Left ventricle myocardium inferior (tissue), 1 donor: ENCODE measurements around the gene STEAP1B. TPM values are rescaled to one million over a fixed set of nuclear protein-coding genes. Genes with fewer than 3 reads are reported as not detected.

Experiments
- DNase-seq: peaks from one replicate; pipeline ENCODE4 v3.0.0-alpha.2; 2020
- H3K27ac ChIP-seq: fragments of 200-600 bp; replicated peaks from 2 replicates; pipeline ENCODE4 v1.8.0; 2021
- H3K27me3 ChIP-seq: fragments of 200-600 bp; 2 replicates; pipeline ENCODE4 v1.8.0; 2021; ENCODE audit warnings: low read depth
- H3K36me3 ChIP-seq: fragments of 200-600 bp; 2 replicates; pipeline ENCODE4 v1.8.0; 2021
- H3K4me1 ChIP-seq: fragments of 200-600 bp; 2 replicates; pipeline ENCODE4 v1.8.0; 2021
- H3K4me3 ChIP-seq: fragments of 200-600 bp; 2 replicates; pipeline ENCODE4 v1.8.0; 2021; ENCODE audit warnings: mild to moderate bottlenecking, moderate library complexity
- H3K9me3 ChIP-seq: fragments of 200-600 bp; replicated peaks from 2 replicates; pipeline ENCODE4 v1.8.0; 2021
- intact Hi-C: fragments of 100-400 bp; cut with micrococcal nuclease; formaldehyde crosslinking; loops from one replicate; pipeline ENCODE4 v1.11.0; 2022
- total RNA-seq: library from RNA; stranded (reverse); fragmentation: NEBNext Ultra II Directional; extraction: Animal tissue kit (Norgen Biotek cat#: 25700); gene quantifications from one replicate; pipeline ENCODE4 v1.2.1, GENCODE V29; 2021
- TF ChIP-seq, protein P1 (sequence below): fragments of 200-600 bp; IDR thresholded peaks from 2 replicates; pipeline ENCODE4 v1.8.0; 2021; ENCODE audit warnings: antibody characterized with exemption, mild to moderate bottlenecking, borderline replicate concordance
- donor health status: DM: no; HTN: yes; CAD: no; lungs with severe emphysema.

The STEAP1B gene
- total RNA-seq, 1 donor from 2014 or later = 0.63 TPM

DNA sequence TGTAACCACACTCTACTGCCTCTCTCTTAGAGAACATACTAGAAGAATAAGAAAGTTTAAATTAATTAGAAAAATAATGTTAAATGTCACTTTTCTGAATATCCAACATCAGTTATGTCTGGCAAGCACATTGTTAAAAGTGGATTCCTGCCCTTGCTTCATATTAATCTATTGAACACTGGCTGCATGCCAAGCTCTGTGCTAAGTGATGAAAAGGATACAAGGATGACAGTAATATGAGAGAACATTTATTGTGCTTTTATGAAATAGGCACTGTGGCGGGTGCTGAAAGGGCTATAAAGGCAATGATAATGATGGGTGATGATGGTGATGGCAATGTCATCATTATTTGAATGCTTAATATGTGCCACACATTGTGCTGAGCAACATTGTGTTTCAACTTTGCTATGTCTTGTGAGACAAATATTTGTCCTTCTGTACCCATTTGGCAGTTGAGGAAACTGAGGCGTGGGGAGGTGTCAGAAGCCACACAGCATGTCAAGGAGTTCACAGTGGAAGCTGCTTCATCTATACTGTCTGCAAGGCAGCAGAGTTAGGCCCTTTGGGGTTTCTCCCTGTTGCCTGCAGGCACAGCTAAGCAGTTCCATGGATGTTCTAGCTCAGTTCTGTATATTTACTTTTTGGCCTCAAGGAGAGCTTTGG, 78.9 kb downstream of the STEAP1B start:
- Histone ChIP-seq H3K9me3 (no peaks in the 10 kb centered on the region), H3K4me3 (no peak overlapping the region), H3K4me1 (no peaks in the 10 kb centered on the region), H3K36me3 (no peaks in the 10 kb centered on the region), H3K27ac (no peak overlapping the region), H3K27me3 (no peaks in the 10 kb centered on the region)
- no peak for DNase-seq
- TF ChIP-seq, protein P1, sequence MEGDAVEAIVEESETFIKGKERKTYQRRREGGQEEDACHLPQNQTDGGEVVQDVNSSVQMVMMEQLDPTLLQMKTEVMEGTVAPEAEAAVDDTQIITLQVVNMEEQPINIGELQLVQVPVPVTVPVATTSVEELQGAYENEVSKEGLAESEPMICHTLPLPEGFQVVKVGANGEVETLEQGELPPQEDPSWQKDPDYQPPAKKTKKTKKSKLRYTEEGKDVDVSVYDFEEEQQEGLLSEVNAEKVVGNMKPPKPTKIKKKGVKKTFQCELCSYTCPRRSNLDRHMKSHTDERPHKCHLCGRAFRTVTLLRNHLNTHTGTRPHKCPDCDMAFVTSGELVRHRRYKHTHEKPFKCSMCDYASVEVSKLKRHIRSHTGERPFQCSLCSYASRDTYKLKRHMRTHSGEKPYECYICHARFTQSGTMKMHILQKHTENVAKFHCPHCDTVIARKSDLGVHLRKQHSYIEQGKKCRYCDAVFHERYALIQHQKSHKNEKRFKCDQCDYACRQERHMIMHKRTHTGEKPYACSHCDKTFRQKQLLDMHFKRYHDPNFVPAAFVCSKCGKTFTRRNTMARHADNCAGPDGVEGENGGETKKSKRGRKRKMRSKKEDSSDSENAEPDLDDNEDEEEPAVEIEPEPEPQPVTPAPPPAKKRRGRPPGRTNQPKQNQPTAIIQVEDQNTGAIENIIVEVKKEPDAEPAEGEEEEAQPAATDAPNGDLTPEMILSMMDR = no peak
- intact Hi-C loops = no loop called here

DNA sequence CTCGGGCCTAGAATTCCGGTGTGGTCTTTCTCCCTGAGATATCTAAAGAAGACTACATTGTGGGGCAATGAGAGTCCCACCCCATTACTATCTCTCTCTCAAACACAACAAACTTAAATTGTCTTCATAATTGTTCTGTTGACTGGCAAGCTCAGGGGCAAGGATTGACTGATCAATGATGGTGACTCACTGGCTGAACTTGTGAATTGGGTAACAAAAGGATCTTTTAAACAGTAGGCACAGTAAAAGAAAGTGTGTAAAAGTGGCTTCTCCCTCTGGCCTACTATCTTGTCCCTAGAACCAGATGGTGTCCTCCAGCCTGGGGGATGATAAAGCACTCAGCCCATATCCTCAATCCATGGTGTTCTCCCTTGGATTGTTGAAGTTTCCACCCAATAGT, 80.0 kb downstream of the STEAP1B start:
- Histone ChIP-seq H3K36me3 (no peaks in the 10 kb centered on the region), H3K4me1 (no peaks in the 10 kb centered on the region), H3K9me3 (no peaks in the 10 kb centered on the region), H3K27me3 (no peaks in the 10 kb centered on the region), H3K27ac (no peak overlapping the region), H3K4me3 (no peak overlapping the region)
- DNase-seq = no peak
- TF ChIP-seq, protein P1 = no peak
- intact Hi-C loops = no loop called here

DNA sequence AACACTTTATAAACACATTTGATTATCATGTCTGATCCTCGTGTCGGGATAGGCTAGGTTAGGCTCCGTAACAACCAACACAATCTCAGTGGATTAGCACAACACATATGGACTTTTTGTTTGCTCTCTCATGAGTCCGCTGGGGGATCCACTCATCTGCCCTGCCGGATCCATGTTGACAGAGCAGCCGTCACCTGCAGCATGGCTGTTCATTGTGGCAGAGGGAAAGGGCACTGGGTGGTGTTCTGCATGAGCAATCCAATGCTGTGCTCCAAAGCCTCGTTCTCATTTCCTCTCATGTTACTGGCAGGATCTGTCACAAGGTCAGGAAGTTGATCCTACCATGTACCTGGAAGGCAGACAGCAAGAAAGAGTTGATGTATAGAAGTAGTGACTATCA, 80.5 kb downstream of the STEAP1B start:
- intact Hi-C loops = no loop called here
- no peak overlapping the region for H3K27ac ChIP-seq
- DNase-seq = no peak
- H3K27me3 ChIP-seq = no peaks in the 10 kb centered on the region
- H3K36me3 ChIP-seq = no peaks in the 10 kb centered on the region
- H3K4me3 ChIP-seq = no peak overlapping the region
- no peaks in the 10 kb centered on the region for H3K9me3 ChIP-seq
- TF ChIP-seq, protein P1 = no peak
- no peaks in the 10 kb centered on the region for H3K4me1 ChIP-seq

DNA sequence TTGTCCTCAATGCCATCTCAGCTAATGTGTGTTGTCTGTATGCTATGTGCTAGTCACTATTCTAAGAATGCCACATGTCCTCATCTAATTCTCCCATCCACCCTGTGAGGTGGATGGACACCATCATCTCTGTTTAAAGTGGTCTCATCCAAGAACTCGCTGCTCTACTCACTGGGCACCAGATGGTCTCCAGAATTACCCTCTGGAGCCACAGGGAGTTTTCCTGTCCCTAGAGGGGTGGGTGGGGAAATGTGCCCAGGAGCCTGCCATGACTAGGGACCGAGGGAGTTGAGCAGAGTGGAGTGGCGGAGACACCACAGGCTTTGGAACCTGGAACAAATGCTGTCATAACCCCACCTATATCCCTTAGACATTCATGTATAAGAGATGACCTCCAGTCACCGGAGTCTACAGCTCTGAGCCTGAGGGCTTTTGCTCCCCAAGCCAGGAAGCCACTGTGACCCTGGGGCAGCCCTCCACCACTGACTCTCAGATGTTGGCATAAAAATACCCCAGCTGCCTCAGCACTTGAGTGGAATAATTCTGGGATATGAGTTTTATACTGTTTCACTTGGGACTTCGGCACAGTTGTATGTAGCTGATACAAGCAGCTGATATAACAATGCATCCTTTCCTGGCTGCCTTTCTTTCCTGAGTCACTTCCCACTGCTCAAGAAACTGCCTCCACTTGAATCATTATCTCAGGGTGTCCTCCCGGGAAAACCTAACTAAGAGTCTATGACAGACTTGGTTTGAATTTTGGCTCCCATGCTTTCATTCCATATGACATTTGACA, 81.5 kb downstream of the STEAP1B start:
- Histone ChIP-seq H3K27ac (no peak overlapping the region), H3K4me1 (no peaks in the 10 kb centered on the region), H3K4me3 (no peak overlapping the region), H3K9me3 (no peaks in the 10 kb centered on the region), H3K36me3 (no peaks in the 10 kb centered on the region), H3K27me3 (no peaks in the 10 kb centered on the region)
- intact Hi-C loops = no loop called here
- DNase-seq = no peak
- TF ChIP-seq, protein P1 = no peak

DNA sequence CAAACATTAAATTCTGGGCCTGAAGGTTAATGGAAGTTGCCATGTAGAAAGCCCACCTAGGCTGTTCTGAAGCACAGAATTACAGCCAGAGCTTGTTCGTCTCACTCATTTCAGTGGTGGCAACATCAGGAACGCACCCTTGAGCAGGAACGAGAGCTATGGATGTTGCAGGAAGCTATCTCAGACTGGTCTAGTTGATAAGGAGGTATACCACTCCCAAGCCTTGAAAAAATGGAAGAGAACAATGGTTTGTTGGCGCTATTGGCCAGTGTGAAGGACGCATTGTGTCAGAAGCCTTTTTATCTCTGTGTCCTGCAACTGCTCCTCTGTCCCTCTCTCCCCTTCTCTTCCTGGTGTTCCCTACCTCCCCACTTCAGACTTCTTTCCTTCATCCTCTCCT, 82.1 kb downstream of the STEAP1B start:
- intact Hi-C loops = no loop called here
- TF ChIP-seq, protein P1 = no peak
- DNase-seq = no peak
- Histone ChIP-seq H3K36me3 (no peaks in the 10 kb centered on the region), H3K4me3 (no peak overlapping the region), H3K4me1 (no peaks in the 10 kb centered on the region), H3K27me3 (no peaks in the 10 kb centered on the region), H3K9me3 (no peaks in the 10 kb centered on the region), H3K27ac (no peak overlapping the region)
